GM12878 (cell line): ENCODE measurements around the gene SCGB1A1. TPM values are rescaled to one million over a fixed set of nuclear protein-coding genes. Genes with fewer than 3 reads are reported as not detected.

Source experiments
- ATAC-seq: fragments of 200-7000 bp; cut with Tn5 transposase; 3 replicates; pipeline ENCODE4 v1.9.1; 2020; ENCODE audit warnings: mild to moderate bottlenecking, moderate library complexity
- BruUV-seq: library from RNA; stranded (reverse); fragments of 400-500 nt; replicated peaks from 2 replicates; lab custom pipeline; 2021; lab: Mats Ljungman, UMichigan
- CTCF ChIA-PET: fragments of 300-600 bp; sonication (Branson Sonifier 250); formaldehyde crosslinking; extraction: SDS; loops from one replicate; lab custom pipeline; 2021; ENCODE audit warnings: inconsistent platforms; lab: Yijun Ruan, JAX
- POLR2A ChIA-PET: fragments of 350-600 bp; formaldehyde crosslinking; extraction: SDS; loops from one replicate; lab custom pipeline; 2021; ENCODE audit warnings: inconsistent platforms; lab: Charles Lee
- RAD21 ChIA-PET: fragments of 300-600 bp; sonication (Branson Sonifier 250); formaldehyde crosslinking; loops from one replicate; lab custom pipeline; 2023; ENCODE audit warnings: antibody characterized with exemption; ENCODE audit not compliant: unreplicated experiment; lab: Charles Lee
- SMC1A ChIA-PET: fragments of 300-600 bp; sonication (Branson Sonifier 250); formaldehyde crosslinking; loops from one replicate; lab custom pipeline; 2023; ENCODE audit not compliant: unreplicated experiment, uncharacterized antibody; lab: Charles Lee
- DNase-seq: peaks from one replicate; pipeline ENCODE4 v3.0.0-alpha.2; 2011; ENCODE audit warnings: low read depth, low spot score
- FAIRE-seq: peaks from 3 replicates; lab custom pipeline; 2011; peaks lifted over from hg19 to GRCh38; lab: Jason Lieb, UNC
- H2AFZ ChIP-seq: 2 replicates; pipeline ENCODE4 v1.6.0; 2011; ENCODE audit warnings: low read depth, low read length, control low read depth; ENCODE audit not compliant: control insufficient read depth
- H3K27ac ChIP-seq: 2 replicates; pipeline ENCODE4 v1.5.1; 2011; ENCODE audit warnings: control low read depth; ENCODE audit not compliant: control insufficient read depth, insufficient read depth
- H3K27me3 ChIP-seq, 2 experiments: replicated peaks in 1 of 2; 2 replicates each; pipeline versions ENCODE4 v1.6.0 to v1.6.1; 2011; ENCODE audit warnings: low read length in 1 of 2; ENCODE audit not compliant: control insufficient read depth in 2 of 2, insufficient read depth in 2 of 2
- H3K36me3 ChIP-seq, 2 experiments: 2 replicates each; pipeline ENCODE4 v1.5.1; 2011; ENCODE audit warnings: low read length in 1 of 2; ENCODE audit not compliant: control insufficient read depth in 2 of 2, insufficient read depth in 2 of 2
- H3K4me1 ChIP-seq: 2 replicates; pipeline ENCODE4 v1.6.1; 2011; ENCODE audit warnings: mild to moderate bottlenecking, low read length, moderate library complexity, mixed read lengths; ENCODE audit not compliant: control insufficient read depth, insufficient read depth
- H3K4me2 ChIP-seq: 2 replicates; pipeline ENCODE4 v1.6.0; 2011; ENCODE audit warnings: control low read depth; ENCODE audit not compliant: control insufficient read depth, insufficient read depth
- H3K4me3 ChIP-seq: fragments of 200-600 bp; sonication (generic); 2 replicates; pipeline ENCODE4 v1.5.1; 2016
- H3K79me2 ChIP-seq: 2 replicates; pipeline ENCODE4 v1.6.0; 2011; ENCODE audit warnings: low read length; ENCODE audit not compliant: control insufficient read depth, insufficient read depth
- H3K9ac ChIP-seq: 2 replicates; pipeline ENCODE4 v1.8.0; 2011; ENCODE audit warnings: low read length, control low read depth, mixed read lengths; ENCODE audit not compliant: control insufficient read depth, insufficient read depth
- H3K9me3 ChIP-seq: replicated peaks from 3 replicates; pipeline ENCODE4 v1.5.1; 2011; ENCODE audit warnings: mild to moderate bottlenecking, low read length; ENCODE audit not compliant: control insufficient read depth, insufficient read depth
- H4K20me1 ChIP-seq: 2 replicates; pipeline ENCODE4 v1.6.0; 2011; ENCODE audit not compliant: control insufficient read depth, insufficient read depth
- ASH2L ChIP-seq: fragments of 300-600, 200-600 bp; sonication (generic); IDR thresholded peaks from 2 replicates; pipeline ENCODE4 v1.6.1; 2017; ENCODE audit warnings: low read depth, mild to moderate bottlenecking, borderline replicate concordance
- CBX5 ChIP-seq: sonication (generic); IDR thresholded peaks from 2 replicates; pipeline ENCODE4 v1.6.1; 2016; ENCODE audit warnings: low read depth, moderate library complexity, mild to moderate bottlenecking, inconsistent platforms
- CHD1 ChIP-seq: IDR thresholded peaks from 2 replicates; pipeline ENCODE4 v1.6.1; 2012; ENCODE audit warnings: low read depth, low read length, improper control_type of control experiment
- FOXM1 ChIP-seq: IDR thresholded peaks from 2 replicates; pipeline ENCODE4 v1.6.1; 2012; ENCODE audit warnings: low read depth, mild to moderate bottlenecking, inconsistent platforms, low read length, moderate library complexity
- HCFC1 ChIP-seq: fragments of 150-350 bp; IDR thresholded peaks from 2 replicates; pipeline ENCODE4 v1.6.1; 2014; ENCODE audit warnings: low read length
- NFXL1 ChIP-seq: fragments of 450-650 bp; IDR thresholded peaks from 2 replicates; pipeline ENCODE4 v1.6.1; 2017; ENCODE audit warnings: antibody characterized with exemption, mild to moderate bottlenecking, borderline replicate concordance
- PAX8 ChIP-seq: fragments of 450-650 bp; IDR thresholded peaks from 2 replicates; pipeline ENCODE4 v1.6.1; 2017; ENCODE audit warnings: mild to moderate bottlenecking, moderate library complexity
- POLR2AphosphoS5 ChIP-seq: IDR thresholded peaks from 2 replicates; pipeline ENCODE4 v1.6.1; 2011; ENCODE audit warnings: mild to moderate bottlenecking, low read length, inconsistent platforms
- RB1 ChIP-seq: fragments of 450-650 bp; formaldehyde crosslinking; IDR thresholded peaks from 2 replicates; pipeline ENCODE4 v1.6.1; 2017; ENCODE audit warnings: mild to moderate bottlenecking, borderline replicate concordance
- RCOR1 ChIP-seq: conservative IDR thresholded peaks from 2 replicates; pipeline ENCODE4 v1.6.1; 2012; ENCODE audit warnings: low read depth, low read length, improper control_type of control experiment
- SMC3 ChIP-seq: IDR thresholded peaks from 2 replicates; pipeline ENCODE4 v1.6.1; 2011; ENCODE audit warnings: low read length, improper control_type of control experiment, borderline replicate concordance
- SREBF2 ChIP-seq: IDR thresholded peaks from 2 replicates; pipeline ENCODE4 v1.6.1; 2012; ENCODE audit warnings: mild to moderate bottlenecking, low read length
- STAT3 ChIP-seq: IDR thresholded peaks from 2 replicates; pipeline ENCODE4 v1.6.1; 2011; ENCODE audit warnings: low read depth, low read length, improper control_type of control experiment
- YY1 ChIP-seq: IDR thresholded peaks from 2 replicates; pipeline ENCODE4 v1.6.1; 2011; ENCODE audit warnings: low read depth, mild to moderate bottlenecking, low read length
- ZSCAN29 ChIP-seq: fragments of 450-650 bp; IDR thresholded peaks from 2 replicates; pipeline ENCODE4 v1.6.1; 2017; ENCODE audit warnings: mild to moderate bottlenecking, moderate library complexity
- ZZZ3 ChIP-seq: IDR thresholded peaks from 2 replicates; pipeline ENCODE4 v1.6.1; 2011; ENCODE audit warnings: low read depth; ENCODE audit not compliant: control insufficient read depth, insufficient read length
- WGBS: methylation state at CpG from one replicate; pipeline ENCODE4 v1.1.6; 2016; ENCODE audit warnings: low lambda C conversion rate; ENCODE audit not compliant: insufficient replicate concordance, insufficient coverage; ENCODE audit errors: missing lambda C conversion rate; 5-methylcytosine and 5-hydroxymethylcytosine counted together
- in situ Hi-C: fragments of 300-500 bp; cut with MboI; formaldehyde crosslinking; loops from 9 replicates; pipeline ENCODE4 v1.14.3; 2018; ENCODE audit warnings: mixed read lengths
- intact Hi-C: fragments of 100-400 bp; cut with micrococcal nuclease; formaldehyde crosslinking; loops from one replicate; pipeline ENCODE4 v1.14.2; 2022; ENCODE audit not compliant: unreplicated experiment
- polyA plus RNA-seq, 11 experiments: library from polyadenylated mRNA; depleted of rRNA in 4 of 11; unstranded in 6 of 11; stranded (reverse) in 5 of 11; fragments of >200 nt; fragmentation: Nextera tagmentation in 4 of 11; fragmentation: Illumina TruSeq in 1 of 11; extraction: Ambion mirVana in 4 of 11; extraction: Trizol in 1 of 11; gene quantifications; 1 replicate in 1 of 11; 2 replicates in 10 of 11; pipeline versions ENCODE4 v1.2.1 to v1.2.3, GENCODE V29; 2011 to 2016; ENCODE audit warnings: inconsistent platforms in 2 of 11, missing spikeins in 2 of 11, low read depth in 1 of 11
- total RNA-seq, 4 experiments: library from RNA; depleted of rRNA in 3 of 4; stranded (reverse); fragments of >200 nt in 3 of 4; fragmentation: Illumina TruSeq in 1 of 4; extraction: Trizol in 1 of 4; gene quantifications; 2 replicates each; pipeline versions ENCODE4 v1.2.1 to v1.2.3, GENCODE V29; 2013 to 2021
- TF ChIP-seq, protein P1 (sequence below): IDR thresholded peaks from 2 replicates; pipeline ENCODE4 v1.6.1; 2011; ENCODE audit warnings: borderline replicate concordance, low read depth, mild to moderate bottlenecking, moderate library complexity, low read length; ENCODE audit not compliant: insufficient read depth, poor library complexity, severe bottlenecking
- TF ChIP-seq, protein P2 (sequence below): fragments of 450-650 bp; IDR thresholded peaks from 2 replicates; pipeline ENCODE4 v1.6.1; 2017; ENCODE audit warnings: mild to moderate bottlenecking

SCGB1A1 gene
- total and polyA plus RNA-seq, 10 of the 15 experiments (the other 5 are each of a cell fraction or from before 2014, with no cell fraction given), result not detected

DNA sequence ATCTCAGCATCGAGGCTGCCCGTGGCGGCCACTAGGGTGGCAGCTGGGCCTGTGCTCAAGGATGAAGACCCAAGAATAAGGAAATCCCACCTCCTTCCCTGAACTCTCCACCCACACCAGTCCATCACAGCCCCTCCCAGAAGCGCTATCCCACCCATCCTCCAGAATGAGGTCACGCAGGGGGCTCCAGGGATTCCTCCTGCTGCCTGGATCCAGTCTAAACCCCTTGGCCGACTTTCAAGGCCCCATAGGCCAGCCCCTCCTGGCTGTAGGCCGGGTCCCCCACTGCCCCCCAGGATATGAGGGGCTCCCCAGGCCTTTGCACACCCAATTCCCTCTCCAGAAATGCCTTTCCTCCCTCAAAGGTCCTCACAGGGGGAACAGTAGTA is 19.0 kb upstream of the SCGB1A1 start (continued):
- TF ChIP-seq, protein P1, sequence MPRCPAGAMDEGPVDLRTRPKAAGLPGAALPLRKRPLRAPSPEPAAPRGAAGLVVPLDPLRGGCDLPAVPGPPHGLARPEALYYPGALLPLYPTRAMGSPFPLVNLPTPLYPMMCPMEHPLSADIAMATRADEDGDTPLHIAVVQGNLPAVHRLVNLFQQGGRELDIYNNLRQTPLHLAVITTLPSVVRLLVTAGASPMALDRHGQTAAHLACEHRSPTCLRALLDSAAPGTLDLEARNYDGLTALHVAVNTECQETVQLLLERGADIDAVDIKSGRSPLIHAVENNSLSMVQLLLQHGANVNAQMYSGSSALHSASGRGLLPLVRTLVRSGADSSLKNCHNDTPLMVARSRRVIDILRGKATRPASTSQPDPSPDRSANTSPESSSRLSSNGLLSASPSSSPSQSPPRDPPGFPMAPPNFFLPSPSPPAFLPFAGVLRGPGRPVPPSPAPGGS, result no peak
- TF ChIP-seq, protein P2, sequence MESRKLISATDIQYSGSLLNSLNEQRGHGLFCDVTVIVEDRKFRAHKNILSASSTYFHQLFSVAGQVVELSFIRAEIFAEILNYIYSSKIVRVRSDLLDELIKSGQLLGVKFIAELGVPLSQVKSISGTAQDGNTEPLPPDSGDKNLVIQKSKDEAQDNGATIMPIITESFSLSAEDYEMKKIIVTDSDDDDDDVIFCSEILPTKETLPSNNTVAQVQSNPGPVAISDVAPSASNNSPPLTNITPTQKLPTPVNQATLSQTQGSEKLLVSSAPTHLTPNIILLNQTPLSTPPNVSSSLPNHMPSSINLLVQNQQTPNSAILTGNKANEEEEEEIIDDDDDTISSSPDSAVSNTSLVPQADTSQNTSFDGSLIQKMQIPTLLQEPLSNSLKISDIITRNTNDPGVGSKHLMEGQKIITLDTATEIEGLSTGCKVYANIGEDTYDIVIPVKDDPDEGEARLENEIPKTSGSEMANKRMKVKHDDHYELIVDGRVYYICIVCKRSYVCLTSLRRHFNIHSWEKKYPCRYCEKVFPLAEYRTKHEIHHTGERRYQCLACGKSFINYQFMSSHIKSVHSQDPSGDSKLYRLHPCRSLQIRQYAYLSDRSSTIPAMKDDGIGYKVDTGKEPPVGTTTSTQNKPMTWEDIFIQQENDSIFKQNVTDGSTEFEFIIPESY, result no peak
- no peak for TF ChIP-seq ASH2L

DNA sequence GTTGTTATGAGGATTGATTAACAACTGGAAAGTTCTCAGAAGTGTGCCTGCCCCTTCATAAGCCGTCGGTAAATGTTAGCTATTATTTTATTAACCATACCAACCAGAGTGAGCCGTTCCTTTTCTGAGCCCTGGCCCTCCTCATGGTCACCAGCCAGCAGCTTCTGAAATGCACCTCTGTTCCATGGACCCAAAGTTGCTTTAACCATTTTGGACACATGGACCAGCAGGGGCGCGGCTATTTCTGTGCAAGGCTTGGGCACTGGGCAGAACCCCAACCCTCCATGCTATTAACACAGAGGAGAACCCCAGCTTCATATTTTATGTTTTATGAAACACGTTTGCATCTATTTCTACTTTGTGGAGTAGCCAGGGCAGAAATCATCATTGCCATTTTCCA is 18.6 kb upstream of the SCGB1A1 start:
- DNase-seq, result no peak
- ChIA-PET SMC1A (interaction anchor here (0.6 kb wide), 1 partner anchor 367 kb away, joined by 3 read pairs; no protein-coding TSS in a partner anchor), CTCF (interaction anchor here (0.7 to 2.2 kb wide), 2 partner anchors 24 to 160 kb away, joined by 3 to 6 read pairs; no protein-coding TSS in a partner anchor), RAD21 (interaction anchor here (1.0 kb wide), 1 partner anchor 327 kb away, joined by 3 read pairs; no protein-coding TSS in a partner anchor), POLR2A (no interaction called here)
- no peak overlapping the region for H2AFZ ChIP-seq
- H3K9ac ChIP-seq, result no peak overlapping the region
- no peaks in the 10 kb centered on the region for H3K27me3 ChIP-seq
- ATAC-seq, result no peak
- no peak overlapping the region for H3K27ac ChIP-seq
- no peaks in the 10 kb centered on the region for H4K20me1 ChIP-seq
- H3K79me2 ChIP-seq, result no peaks in the 10 kb centered on the region
- no peaks in the 10 kb centered on the region for H3K4me1 ChIP-seq
- no TSS peak for BruUV-seq
- intact Hi-C loops, result no loop called here
- in situ Hi-C loops, result no loop called here
- no peaks in the 10 kb centered on the region for H3K9me3 ChIP-seq
- no peak overlapping the region for H3K4me3 ChIP-seq
- H3K4me2 ChIP-seq, result no peak overlapping the region
- H3K36me3 ChIP-seq, result no peaks in the 10 kb centered on the region
- WGBS, result 62% methylated on average over 6 of the region's 6 CpGs
- TF ChIP-seq FOXM1, result no peak
- TF ChIP-seq SREBF2, result no peak
- TF ChIP-seq SMC3, result no peak
- TF ChIP-seq ZZZ3, result no peak
- no peak for TF ChIP-seq NFXL1
- TF ChIP-seq CHD1, result no peak
- no peak for TF ChIP-seq HCFC1
- no peak for TF ChIP-seq STAT3
- TF ChIP-seq CBX5, result no peak
- TF ChIP-seq PAX8, result no peak
- no peak for TF ChIP-seq ZSCAN29
- no peak for TF ChIP-seq POLR2AphosphoS5
- TF ChIP-seq YY1, result no peak
- TF ChIP-seq RB1, result no peak
- TF ChIP-seq RCOR1, result no peak
- FAIRE-seq, result no peak
